A673 (cell line): ENCODE data around the gene SEPTIN10.

ENCODE experiments used
- CTCF ChIP-seq: fragments of 300-800, 200-600 bp; sonication (generic); conservative IDR thresholded peaks from 2 replicates; pipeline ENCODE4 v1.5.1; 2017; ENCODE audit warnings: low read depth, mild to moderate bottlenecking, antibody characterized with exemption, low read length, moderate library complexity, mixed read lengths
- EZH2 ChIP-seq: fragments of 200-600 bp; sonication (generic); IDR thresholded peaks from 2 replicates; pipeline ENCODE4 v1.6.1; 2017; ENCODE audit warnings: borderline replicate concordance, low read depth, mild to moderate bottlenecking, mixed read lengths, antibody characterized with exemption, low read length; ENCODE audit not compliant: poor library complexity, severe bottlenecking

GRCh38 chr2:109611467-109612095, 2.2 kb downstream of the SEPTIN10 start:
- TF ChIP-seq CTCF (no peak), EZH2 (no peak)
